Measurements from ENCODE around the gene FOLR1.
"Not testable (repeated sequence)": the region's sequence is repeated elsewhere in the genome, so short reads cannot be mapped to it uniquely, and the experiment has no call there.

FOLR1 gene

DNA sequence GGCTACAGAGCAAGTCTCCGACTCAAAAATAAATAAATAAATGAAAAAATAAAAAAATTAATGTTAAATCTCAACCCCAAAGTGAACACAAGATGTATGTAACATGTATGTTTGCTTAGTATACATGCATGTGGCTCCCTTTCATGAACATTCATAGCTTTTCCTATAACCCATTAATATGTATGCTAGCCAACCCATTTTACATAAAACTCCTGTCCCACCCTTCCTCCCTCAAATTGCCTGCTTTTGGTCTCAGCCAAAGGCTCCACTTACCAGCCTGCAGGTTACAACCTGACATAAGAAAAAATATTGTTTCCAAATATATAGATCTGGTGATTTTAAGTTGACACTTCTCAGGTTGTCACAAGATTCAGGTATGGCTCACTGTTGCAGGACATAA, 3.7 kb upstream of the FOLR1 start:
- no peak for DNase-seq

DNA sequence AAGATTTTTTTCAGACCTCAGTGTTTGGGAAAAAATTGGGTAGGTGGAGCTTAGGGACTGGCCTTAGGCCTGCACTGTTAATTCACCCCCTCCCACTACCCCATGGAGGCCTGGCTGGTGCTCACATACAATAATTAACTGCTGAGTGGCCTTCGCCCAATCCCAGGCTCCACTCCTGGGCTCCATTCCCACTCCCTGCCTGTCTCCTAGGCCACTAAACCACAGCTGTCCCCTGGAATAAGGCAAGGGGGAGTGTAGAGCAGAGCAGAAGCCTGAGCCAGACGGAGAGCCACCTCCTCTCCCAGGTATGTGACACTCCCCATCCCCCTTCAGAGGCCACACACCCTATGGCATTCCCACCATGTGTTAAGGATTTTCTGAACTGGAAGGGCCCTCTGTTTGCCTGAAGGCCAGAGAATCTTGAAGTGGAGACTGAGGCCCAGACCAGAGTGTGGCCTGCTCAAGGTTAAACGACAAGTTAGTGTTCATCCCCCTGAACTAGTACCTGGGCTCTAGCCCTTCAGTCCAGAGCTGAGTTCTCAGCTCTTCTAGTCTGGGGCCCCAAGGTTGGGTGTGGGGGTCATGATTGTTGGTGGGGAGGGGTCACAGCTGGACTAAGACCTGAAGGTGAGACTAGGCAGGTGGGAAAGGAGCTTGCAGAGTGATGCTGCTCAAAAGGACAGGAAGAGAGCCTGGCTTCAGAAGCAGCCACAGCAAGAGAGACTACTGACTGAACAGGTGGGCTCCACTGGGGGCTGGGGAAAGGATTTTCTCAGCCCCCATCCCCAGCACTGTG, 2.3 kb upstream of the FOLR1 start:
- no peak for DNase-seq

DNA sequence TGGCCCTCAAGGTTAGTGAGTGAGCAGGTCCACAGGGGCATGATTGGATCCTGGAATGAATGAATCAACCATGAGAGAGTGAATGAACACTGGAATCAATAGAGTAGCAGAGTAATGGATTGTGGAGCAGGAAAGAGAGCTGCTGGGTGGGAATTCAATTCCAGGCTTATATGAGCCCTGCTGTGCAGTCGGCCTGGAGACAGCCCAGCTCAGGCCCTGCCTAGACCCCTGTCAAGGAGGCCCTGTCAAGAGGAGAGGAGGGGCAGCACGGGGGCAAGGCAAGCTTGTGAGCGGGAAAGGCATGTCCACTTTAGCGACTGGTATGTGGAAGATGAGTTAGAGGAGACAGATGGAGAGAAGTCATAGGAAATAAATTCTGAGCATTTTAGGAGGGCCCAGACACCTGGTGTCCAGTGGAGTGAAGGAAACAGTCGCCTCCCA, 1.3 kb upstream of the FOLR1 start:
- no peak for DNase-seq

DNA sequence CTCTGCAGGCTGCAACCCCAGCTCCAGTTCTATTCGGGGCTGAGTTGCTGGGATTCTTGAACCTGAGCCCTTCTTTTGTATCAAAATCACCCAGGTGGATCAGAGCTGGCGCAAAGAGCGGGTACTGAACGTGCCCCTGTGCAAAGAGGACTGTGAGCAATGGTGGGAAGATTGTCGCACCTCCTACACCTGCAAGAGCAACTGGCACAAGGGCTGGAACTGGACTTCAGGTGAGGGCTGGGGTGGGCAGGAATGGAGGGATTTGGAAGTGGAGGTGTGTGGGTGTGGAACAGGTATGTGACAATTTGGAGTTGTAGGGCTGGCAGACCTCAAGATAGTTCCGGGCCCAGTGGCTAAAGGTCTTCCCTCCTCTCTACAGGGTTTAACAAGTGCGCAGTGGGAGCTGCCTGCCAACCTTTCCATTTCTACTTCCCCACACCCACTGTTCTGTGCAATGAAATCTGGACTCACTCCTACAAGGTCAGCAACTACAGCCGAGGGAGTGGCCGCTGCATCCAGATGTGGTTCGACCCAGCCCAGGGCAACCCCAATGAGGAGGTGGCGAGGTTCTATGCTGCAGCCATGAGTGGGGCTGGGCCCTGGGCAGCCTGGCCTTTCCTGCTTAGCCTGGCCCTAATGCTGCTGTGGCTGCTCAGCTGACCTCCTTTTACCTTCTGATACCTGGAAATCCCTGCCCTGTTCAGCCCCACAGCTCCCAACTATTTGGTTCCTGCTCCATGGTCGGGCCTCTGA, 3.8 kb downstream of the FOLR1 start:
- no peak for DNase-seq

DNA sequence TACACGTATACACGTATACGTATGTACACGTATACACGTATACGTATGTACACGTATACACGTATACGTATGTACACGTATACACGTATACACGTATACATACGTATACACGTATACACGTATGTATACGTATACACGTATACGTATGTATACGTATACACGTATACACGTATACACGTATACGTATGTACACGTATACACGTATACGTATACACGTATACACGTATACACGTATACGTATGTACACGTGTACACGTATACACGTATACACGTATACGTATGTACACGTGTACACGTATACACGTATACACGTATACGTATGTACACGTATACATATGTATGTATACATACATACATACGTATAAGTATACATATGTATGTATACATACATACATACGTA, 9.5 kb downstream of the FOLR1 start:
- DNase-seq: not testable (repeated sequence)

DNA sequence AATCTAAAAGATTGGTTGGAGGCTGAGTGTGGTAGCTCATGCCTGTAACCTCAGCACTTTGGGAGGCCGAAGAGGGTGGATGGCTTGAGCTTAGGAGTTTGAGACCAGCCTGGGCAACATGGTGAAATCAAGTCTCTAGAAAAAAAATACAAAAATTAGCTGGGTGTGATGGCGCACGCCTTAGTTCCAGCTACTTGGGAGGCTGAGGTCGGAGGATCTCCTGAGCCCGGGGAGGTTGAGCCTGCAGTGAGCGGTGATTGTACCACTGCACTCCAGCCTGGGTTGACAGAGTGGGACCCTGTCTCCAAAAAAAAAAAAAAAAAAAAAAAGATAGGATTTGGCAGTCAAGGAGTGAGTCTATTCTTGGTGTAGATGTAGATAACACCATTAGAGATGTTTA, 10.6 kb downstream of the FOLR1 start:
- no peak for DNase-seq

DNA sequence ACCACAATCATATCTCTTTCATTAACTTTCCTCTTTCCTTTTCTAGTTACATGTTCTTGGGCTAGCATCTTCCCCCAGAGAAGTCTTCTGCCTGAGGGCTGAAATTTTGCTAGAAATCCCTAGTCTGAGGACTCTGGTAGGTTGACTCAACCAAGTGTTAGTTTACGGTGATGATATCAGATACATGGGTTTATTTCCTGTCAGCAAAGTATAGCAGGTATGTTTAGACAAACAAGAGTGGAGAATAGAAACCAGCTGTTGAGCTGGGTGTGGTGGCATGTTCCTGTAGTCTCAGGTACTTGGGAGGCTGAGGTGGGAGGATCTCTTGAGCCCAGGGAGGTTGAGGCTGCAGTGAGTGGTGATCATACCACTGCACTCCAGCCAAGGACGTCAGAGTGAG, 11.2 kb downstream of the FOLR1 start:
- no peak for DNase-seq

DNA sequence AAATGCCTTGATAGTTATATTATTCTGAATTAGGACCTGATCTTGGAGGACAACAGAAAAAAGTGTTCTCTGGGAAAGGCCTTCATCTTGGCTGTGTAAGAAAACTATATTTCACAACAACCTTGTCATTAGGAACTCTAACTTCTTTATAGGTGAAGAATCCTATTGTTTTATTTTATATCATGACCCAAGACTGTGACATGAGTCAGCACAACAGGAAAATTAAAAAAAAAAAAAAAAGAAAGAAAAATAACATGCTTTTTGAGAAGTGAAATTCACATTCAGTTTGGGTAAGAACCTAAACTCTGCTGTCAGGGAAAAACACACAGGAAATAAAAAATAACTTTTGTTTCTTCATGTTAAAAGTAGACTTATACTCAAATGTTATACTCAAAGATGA, 12.9 kb downstream of the FOLR1 start:
- DNase-seq: no peak

DNA sequence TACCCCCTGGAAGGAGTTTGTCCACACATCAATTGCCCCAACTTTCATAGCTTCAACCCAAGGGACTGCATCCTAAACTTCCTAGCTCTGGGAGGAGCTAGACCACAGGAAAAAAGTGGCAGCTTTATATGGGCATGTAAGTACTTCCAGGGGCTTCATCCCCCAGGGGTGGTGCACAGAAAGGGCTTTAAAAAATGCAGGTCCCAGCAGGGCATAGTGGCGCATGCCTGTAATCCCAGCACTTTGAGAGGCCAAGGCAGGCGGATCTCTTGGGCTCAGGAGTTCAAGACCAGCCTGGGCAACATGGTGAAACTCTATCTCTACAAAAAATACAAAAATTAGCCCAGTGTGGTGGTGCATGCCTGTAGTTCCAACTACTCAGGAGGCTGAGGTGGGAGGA, 14.9 kb downstream of the FOLR1 start:
- not testable (repeated sequence) for DNase-seq

DNA sequence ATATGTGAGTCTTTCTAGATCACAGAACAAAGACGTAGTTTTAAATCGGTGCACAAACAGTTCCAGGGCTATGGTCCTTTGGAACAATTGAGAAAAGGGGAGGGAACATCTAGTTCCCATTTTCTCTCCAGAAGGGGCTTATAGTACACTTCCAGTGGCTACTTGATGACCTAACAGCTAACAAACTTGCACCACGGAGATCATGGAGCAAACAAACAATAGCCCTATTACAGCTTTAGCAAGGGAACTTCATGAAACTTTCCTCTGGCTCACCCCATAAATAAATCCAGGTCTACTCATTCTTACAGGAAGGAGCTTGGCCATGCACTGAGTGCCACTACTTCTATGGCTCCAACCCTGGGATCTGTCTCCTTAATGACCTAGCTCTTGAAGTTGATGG, 16.3 kb downstream of the FOLR1 start:
- no peak for DNase-seq

DNA sequence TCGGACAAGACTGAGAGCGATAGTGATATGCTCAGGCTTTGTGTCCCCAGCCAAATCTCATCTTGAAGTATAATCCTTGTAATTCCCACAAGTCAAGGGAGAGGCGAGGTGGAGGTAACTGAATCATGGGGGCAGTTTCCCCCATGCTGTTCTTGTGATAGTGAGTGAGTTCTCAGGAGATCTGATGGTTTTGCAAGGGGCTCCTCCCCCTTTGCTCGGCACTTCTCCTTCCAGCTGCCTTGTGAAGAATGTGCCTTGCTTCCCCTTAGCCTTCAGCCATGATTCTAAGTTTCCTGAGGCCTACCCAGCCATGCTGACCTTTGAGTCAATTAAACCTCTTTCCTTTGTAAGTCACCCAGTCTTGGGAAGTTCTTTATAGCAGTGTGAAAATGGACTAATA, 17.2 kb downstream of the FOLR1 start:
- no peak for DNase-seq

DNA sequence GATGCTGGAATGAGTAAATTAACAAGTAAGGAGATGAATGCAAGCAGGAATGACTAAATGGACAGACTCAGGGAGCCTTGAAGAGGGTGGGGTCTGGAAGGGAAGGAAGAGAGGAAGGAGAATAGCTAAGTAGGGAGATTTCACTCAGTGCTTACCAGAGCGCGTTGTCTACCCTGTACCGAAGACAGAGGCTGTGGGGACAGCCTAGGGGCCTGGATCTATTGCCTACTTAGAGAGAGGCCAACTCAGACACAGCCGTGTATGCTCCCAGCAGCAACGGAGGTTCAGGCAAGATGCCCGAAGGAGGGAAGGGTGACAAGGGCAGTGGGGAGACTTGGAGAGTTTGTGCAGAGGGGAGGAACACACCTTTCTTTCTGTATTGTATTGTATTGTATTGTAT, 24.7 kb downstream of the FOLR1 start, which contains the start of gene FOLR2:
Gene FOLR2 (plus strand): TSS at position 157 of the 400 bp plus-strand sequence. CDS start 1,791 bp downstream, outside the sequence.
- DNase-seq: no peak

DNA sequence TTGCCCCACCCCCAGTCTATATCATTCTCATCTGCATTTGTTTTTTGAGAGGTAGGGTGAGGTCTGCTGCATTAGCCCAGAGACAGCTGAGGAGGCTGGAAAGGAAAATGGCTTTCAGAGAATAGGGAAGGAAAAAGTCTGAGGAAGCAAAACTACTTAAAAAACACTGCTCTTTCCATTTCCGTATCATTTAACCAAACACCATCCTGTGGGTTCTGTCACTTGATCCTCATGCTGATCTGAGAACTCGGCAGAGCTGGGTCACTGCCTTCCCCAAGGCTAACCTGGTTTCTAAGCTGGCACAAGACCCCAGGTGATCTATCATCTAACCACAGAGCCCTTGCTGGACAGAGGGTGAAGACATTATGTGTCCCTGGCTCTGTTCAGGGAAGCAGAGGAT, 25.9 kb downstream of the FOLR1 start:
- no peak for DNase-seq

DNA sequence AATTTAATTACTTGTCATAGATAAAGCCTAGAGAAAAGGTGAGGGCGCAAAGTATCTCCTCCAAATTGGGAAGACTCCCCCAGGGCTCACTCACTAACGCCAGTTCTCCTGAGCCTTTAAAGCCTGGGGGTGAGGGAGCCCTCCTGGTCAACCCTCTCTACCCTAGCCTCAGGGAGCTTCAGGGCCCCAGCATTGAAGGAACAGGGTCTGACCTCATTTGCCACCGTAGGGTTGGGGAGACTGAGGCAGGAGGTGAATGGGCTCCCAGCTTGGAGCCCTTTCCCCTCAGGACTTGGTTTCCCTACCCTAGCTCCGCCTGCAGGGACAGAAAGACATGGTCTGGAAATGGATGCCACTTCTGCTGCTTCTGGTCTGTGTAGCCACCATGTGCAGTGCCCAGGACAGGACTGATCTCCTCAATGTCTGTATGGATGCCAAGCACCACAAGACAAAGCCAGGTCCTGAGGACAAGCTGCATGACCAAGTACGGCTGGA, 26.4 kb downstream of the FOLR1 start:
- no peak for DNase-seq

DNA sequence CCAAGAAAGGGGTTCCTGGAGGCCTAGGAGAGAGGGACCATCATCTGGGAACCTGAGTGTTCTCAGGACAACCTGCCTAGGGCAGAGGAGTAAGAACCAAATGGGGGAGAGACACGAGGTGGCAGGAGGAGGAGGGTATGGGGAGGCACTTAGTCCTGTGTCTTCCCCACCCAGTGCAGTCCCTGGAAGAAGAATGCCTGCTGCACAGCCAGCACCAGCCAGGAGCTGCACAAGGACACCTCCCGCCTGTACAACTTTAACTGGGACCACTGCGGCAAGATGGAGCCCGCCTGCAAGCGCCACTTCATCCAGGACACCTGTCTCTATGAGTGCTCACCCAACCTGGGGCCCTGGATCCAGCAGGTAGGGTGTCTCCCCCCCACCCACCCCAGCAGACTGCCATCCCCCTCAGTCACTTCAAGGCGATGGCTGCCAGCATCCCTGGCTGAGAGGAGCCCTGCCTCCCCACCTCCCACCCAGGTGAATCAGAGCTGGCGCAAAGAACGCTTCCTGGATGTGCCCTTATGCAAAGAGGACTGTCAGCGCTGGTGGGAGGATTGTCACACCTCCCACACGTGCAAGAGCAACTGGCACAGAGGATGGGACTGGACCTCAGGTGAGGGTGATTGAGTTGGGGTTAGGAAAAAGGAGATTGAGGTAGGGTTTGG, 28.9 kb downstream of the FOLR1 start:
- DNase-seq: no peak

DNA sequence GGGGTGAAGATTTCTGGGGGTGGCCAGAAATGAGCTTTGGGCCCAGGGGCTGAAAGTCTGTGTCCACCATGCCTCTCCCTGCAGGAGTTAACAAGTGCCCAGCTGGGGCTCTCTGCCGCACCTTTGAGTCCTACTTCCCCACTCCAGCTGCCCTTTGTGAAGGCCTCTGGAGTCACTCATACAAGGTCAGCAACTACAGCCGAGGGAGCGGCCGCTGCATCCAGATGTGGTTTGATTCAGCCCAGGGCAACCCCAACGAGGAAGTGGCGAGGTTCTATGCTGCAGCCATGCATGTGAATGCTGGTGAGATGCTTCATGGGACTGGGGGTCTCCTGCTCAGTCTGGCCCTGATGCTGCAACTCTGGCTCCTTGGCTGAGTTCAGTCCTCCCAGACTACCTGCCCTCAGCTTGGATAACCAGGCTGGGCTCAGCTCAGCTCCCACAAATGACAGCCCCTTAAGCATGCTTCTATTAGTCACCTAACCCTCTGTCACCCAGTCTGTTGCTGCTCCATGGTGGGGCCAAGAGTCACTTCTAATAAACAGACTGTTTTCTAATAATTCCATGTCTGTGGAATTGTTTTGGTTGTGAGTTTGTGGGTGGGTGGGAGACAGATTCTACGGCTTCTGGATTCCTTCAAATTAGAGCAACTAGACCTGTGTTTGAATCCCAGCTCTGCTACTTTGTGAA, 29.6 kb downstream of the FOLR1 start:
- DNase-seq: no peak

DNA sequence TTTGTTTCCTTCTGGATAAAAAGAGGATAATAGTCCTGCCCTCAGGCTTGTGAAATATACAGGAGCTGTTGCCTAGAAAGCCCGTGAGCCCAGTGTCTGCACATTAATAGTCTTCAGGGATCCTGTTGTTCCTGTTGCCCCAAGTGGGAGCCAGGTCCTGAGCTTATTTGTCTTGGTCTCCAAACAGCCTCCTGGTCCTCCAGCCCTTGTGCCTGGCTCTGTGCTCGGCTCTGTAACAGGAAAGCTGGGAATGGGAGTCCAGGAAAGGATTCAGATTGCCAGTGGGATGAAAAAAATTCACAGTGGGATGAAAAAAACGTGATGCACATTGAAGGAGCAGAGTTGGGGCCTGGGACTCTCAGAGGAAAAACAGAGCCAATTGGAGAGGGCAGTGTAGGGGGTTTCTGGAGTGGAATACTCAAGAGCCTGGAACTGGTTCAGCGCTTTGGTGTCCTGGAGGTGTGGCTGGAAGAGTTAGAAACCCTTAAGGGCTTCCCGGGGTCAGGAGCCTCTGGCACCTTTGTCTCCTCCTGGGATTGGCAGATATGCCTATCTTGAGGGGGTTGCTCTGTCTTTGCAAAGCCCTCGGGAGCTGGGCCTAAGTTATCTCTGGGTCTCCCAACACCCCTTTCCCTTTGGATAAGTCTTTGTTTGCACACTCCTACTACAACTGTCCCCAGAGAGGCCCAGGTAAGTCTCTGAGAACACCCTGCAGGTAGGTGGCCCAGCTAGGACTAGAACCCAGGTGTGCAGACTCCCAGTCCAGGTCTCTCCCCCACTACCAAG, 30.4 kb downstream of the FOLR1 start:
- DNase-seq: no peak

DNA sequence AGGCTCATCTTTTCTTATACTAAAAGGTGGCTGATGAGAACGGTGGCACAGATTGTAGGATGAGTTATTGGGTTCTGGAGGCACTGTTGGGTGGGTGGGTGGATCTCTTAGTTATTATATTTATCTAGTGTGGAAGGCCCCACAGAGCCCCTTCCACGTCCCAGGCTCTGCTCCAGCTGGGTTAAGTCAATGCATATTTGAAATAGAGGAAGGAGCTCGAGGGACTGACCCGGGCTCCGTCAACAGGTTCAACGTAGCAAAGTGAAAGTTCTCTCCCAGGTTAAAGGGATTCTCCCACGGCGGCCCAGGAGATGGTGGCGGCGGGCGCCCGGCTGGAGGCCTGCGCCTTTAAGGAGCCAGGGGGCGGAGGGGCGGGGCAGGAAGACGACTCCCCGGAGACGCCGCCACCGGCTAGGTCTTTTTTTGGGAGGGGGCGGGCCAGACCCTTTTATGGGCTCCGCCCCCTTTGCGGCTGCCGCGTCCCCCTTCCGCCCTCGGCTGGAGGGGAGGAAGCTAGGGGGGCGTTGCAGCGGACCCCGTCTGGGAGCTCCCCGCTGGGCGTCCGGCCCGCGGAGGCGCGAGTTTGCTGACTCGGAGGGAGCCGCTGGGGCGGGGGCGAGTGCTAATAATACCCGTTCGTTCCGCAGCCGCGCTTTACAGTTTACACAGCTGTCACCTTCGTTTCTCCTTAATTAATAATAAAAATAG, 31.1 kb downstream of the FOLR1 start:
- DNase-seq: peak; percentile 77 to 80

DNA sequence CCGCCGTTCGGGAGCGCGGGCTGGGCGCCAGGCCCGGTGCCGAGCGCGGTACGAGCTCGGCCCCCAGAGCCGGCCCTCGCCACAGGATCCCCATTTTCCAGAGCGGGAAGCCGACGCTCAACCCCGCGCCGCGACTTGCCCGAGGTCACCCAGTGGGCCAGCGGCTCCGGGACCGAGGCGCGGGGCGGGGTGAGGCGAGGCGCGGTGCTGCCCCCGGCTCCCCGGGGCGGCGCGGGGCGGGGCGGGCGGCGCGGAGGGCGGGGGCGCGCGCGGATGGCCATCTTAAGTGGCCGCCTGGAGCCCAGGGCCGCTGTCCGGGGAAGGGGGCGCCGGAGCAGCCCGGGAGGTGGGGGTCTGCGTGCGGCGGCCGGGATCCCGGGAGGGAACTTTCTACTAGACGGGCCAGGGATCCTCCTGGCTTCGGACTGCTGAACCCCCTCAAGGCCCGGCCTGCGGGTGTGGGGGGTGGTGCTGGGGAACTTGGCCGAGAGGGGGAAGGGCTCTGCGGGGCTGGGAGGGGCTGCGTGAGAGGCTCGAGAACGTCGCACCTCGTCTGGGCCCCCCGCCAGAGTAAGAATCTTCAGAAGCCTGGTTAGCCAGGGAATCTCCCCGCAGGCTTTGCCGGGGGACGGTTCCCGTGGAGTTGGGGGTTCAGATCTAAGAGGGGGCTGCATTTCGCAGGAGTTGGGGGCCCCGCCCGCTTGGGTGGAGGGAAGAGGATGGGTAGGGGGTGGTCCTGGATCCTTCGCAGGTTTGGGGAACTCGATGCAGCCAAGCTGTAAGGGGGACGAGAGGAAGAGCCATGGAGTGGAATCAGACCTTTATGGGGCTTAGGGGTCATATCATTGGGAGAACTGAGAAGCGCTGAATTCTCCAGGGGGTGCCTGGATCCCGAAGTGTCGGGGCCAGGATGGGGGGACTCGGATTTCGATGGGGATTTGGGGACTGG, 31.9 kb downstream of the FOLR1 start:
- peak; percentile 45 to 47 for DNase-seq
